HG03045 (cell line): Measurements from ENCODE around the gene PDCD6IP.

ENCODE experiments used
- ATAC-seq: cut with Tn5 transposase; IDR thresholded peaks from one replicate; pipeline ENCODE4 v1.9.1; 2021; ENCODE audit warnings: mild to moderate bottlenecking, moderate library complexity; ENCODE audit not compliant: unreplicated experiment

PDCD6IP gene

DNA sequence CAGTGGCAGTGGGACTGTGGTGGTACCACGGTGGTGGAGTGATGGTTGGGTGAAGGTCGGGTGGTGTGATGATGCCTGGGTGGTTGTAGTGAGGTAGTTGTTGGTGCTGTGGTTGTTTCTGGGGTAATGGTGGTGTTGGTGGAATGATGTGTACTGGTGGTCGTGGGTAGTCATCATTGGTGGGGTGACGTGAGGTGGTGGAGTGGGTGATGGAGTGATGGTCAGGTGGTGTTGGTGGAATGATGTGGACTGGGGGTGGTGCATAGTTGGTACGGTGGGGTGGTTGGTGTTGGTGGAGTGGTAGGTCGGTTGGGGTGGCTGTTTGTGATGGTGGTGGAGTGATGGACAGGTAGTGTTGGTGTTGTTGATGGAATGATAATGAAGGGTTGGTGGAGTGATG, 87.1 kb downstream of the PDCD6IP start:
- no peak for ATAC-seq

DNA sequence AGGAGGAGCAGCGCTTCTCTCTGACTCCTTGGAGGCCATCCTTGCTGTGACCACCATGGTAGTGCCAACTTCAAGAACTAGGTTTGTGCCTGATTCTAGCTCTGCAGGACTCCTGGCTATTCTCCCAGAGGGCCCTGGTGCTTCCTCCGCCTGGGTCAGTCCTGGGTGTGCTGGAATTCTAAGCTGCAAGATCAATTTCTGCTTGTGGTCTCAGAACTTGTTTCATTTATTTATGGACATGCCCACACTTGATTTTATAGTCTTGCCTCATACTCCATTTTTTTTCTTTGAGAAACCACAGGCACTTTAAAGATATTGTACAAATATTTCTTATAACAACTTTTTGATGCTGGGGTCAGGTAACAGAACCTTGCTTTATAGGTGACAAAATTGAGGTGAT, 87.6 kb downstream of the PDCD6IP start:
- no peak for ATAC-seq

GRCh38 chr3:33887478-33887877, 89.0 kb downstream of the PDCD6IP start:
- no peak for ATAC-seq

- no peak for ATAC-seq
Observed at GRCh38 chr3:33889394-33890039, 91.1 kb downstream of the PDCD6IP start.

- ATAC-seq, result no peak
Observed at GRCh38 chr3:33892655-33893054, 94.2 kb downstream of the PDCD6IP start.

GRCh38 chr3:33895658-33896057, 97.2 kb downstream of the PDCD6IP start:
- ATAC-seq, result no peak

DNA sequence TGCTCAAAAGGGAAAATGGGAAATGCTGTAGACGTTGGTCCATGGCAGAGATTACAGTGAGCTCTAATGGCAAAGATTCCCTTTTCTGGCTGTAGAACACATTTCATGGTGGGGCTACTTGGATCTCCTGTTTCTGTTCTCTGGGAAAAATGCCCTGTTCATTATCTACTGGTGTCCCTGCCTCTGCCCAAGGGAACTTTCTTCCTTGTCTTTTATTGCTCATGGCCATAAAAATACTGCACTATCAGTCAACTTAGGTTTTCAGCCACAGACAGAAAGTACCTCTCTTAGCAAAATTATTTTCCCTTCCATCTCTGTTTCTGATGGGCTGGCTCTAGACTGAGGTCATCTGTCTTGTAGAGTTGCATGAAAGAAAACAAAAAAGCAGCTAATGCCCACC, 98.9 kb downstream of the PDCD6IP start:
- no peak for ATAC-seq

- no peak for ATAC-seq
Observed at GRCh38 chr3:33898901-33899300, 100.5 kb downstream of the PDCD6IP start.

- ATAC-seq, result no peak
Observed at GRCh38 chr3:33900440-33900808, 102.0 kb downstream of the PDCD6IP start.

DNA sequence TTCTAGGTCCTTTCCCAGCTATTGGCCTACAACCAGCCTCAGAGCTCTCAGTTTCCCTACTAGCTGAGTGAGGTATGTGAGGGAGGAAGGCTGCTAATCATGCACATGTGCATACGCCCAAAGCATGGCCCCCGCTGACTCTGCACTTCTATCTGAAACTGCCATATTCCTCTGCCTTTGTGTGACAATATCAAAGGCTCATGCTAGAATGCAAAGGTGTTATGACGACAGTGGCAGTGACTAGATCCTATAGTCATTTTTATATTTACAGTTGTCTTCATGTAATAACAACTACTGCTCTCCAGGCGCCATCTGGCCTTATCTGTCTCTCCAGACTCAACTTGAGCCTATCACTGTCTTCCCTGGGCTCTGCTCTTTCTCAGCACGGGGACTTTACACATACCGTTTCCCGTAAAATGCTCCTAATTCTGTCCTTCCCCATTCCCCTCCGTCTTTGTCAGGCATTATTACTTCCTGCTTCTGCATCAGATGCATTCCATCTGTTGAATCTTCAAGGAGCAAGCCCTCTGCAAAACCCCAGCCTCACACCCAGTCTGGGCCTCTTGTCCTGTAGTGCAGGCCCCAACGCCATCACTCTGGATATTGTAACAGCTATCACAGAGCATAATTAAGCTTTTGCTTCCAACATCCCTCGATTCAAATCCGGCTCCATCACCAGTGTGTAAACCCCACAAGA, 102.5 kb downstream of the PDCD6IP start:
- no peak for ATAC-seq

GRCh38 chr3:33901862-33902563, 103.6 kb downstream of the PDCD6IP start:
- ATAC-seq, result no peak

GRCh38 chr3:33904730-33905129, 106.3 kb downstream of the PDCD6IP start:
- no peak for ATAC-seq

DNA sequence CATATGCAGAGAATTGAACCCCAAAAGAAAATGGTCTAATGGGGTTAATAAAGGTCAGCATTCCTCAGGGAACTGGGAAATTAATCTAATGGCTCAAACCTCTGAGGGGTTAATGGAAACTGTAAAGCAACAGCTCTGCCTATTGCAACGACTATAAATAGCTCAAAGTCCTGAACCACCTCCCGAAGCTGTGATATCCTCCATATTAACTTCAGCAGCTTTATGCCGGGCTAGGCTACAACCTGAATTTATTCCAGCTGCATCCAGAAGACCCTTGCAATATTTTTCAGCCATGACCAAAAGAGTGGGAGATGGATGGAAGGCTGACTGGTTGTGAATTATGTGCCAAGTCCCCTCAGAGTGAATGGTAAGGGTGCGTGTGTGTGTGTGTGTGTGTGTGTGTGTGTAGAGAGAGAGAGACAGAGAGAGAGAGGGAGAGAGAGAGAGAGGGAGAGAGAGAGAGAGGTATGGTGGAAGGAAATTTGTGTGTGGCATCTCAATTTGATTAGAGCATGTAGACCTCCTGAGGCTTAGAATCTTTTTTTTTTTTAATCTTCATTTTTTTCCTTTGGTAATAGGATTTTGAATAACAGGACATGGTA, 109.9 kb downstream of the PDCD6IP start:
- ATAC-seq, result no peak

DNA sequence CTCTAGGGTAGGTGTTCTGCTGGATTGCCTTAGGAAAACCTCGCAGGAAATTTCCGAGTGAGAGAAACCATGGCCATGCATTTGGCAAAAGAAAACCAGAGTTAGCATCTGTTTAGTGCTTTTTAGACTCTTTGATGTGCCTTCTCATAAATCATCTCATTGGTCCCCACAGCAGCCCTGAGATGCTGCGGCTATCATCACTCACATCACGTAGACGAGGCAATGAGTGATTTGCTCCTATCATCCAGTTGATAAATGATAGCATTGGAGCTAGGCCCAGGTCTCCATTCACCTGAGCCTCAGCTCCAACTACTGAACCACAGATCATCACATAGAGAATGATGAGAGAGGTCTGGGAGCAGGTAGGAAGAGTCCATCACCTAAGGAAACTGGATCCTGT, 111.1 kb downstream of the PDCD6IP start:
- ATAC-seq, result no peak

DNA sequence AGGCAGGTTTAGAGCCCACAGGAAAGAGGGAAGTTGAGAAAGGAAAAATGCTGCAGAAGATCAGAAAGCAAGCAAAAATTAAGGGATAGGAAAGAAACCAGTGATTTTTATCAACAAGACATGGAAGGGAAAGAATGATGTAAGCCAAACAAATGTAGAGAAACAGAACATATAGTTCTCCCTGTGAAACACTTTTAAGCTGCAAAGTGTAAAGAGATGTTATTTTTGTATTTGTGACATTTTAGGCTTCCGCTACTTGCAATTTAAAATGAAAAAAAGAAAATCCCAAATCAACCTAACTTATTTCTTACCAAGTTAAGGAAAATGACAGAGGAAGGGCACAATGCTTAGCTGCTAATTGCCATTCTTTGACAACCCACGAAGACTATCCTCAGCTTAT, 111.6 kb downstream of the PDCD6IP start:
- ATAC-seq, result no peak

DNA sequence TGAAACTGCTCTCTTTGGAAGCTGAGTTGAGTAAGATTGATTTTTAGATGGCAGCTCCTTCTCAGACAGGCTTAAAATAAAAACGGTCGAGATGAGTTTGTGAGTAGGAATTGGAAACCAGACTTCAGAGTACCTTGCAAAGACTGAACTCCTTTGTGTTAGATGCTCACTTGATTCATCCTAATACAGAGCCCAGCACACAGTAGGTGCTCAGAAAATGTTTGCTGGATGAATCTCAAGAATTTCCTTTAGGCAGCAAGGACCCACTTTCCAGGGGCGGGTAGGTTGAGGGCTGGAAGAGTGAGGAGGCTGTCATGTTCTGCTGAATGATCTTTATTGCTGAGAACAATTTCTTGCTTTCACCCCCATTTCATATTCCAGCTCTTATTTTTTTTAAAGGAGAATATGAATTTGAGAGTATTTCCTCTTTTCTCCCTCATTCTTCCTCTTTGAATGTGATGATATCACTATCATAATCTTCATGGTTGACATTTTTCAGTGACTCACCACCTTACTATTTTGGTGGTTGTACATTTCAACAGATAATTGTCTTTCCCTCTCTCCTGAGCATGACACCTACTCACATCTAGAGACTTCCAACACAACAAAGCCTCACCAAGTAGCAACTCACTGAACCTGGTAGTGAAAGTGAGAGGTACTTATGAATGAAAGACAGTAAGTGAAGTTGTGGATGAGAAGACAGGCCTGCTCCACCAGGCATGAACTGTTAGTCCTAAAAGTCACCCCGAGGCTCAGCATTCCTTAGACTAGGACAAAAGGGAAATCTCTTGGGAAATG, 113.3 kb downstream of the PDCD6IP start:
- no peak for ATAC-seq

DNA sequence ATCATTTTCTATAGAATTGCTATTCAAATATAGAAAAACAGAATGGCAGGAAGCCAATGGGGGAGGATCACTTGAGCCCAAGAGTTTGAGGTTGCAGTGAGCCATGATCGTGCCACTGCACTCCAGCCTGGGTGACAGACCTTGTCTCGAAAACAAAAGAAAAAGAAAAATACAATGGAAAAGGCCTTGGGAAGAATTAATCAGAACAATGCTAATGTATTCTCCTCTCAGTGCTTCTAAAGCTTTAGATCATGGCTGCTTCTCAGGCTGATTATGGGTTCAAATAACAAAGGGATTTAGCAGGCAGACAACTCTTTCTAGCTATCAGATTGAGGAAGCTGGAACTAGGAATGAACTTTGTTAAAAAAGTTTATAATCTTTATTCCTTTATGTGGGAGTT, 115.8 kb downstream of the PDCD6IP start:
- ATAC-seq, result no peak

- ATAC-seq, result no peak
Observed at GRCh38 chr3:33914731-33915379, 116.4 kb downstream of the PDCD6IP start.

- no peak for ATAC-seq
Observed at GRCh38 chr3:33915796-33916546, 117.5 kb downstream of the PDCD6IP start.
